Body of pancreas (tissue), 4 donors: ENCODE data around the gene TEX26.

Experiments used
- POLR2A ChIP-seq, 3 donors: fragments of 450-650 bp; IDR thresholded peaks; one replicate each; pipeline ENCODE4 v1.6.1; 2016; ENCODE audit warnings: antibody characterized with exemption in 3 of 3, mild to moderate bottlenecking in 2 of 3
- TF ChIP-seq, protein P1 (sequence below), 7 experiments: fragments of 450-650 bp in 4 of 7; fragments of 200-600 bp in 3 of 7; sonication (generic) in 3 of 7; IDR thresholded peaks; one replicate each; pipeline ENCODE4 v1.5.1; 2016 to 2019; ENCODE audit warnings: antibody characterized with exemption in 7 of 7

DNA sequence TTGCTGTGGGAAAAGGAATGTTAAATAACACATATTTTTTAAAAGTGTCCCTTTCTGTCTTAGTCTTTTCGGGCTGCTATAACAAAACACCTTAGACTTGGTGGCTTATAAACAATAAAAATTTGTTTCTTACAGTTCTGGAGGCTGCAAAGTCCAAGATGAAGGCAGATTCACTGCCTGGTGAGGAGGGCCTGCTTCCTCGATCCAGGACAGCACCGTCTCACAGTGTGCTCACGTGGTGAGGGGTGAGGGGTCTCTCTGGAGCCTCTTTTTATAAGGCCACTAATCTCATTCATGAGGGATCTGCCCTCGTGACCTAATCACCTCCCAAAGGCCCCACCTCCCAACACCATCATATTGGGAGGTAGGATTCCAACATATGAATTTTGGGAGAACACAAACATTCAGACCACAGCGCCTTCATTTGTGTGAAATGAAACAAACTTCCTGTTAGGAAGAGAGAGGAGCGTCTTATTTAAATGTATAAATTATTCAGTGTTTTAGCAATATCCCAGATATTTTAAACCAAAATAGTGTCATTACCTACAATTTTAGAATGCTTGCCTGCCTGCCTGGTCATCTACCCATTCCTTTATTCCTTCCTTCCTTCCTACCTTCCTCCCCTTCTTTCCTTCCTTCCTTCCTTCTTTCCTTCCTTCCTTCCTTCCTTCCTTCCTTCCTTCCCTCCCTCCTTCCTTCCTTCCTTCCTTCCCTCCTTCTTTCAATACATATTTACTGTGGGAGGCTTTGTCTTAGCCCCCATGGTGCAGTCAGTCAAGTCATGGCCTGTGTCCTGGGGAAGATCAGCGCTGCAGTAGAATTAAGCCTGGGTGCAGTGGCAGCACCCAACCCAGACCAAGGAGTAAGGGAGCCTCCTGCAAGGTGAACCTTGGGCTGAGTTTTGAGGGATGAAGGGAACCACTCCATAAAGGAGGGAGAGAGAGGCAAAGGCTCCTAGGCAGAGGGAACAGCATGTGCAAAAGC, 84.2 kb downstream of the TEX26 start:
- TF ChIP-seq, protein P1, sequence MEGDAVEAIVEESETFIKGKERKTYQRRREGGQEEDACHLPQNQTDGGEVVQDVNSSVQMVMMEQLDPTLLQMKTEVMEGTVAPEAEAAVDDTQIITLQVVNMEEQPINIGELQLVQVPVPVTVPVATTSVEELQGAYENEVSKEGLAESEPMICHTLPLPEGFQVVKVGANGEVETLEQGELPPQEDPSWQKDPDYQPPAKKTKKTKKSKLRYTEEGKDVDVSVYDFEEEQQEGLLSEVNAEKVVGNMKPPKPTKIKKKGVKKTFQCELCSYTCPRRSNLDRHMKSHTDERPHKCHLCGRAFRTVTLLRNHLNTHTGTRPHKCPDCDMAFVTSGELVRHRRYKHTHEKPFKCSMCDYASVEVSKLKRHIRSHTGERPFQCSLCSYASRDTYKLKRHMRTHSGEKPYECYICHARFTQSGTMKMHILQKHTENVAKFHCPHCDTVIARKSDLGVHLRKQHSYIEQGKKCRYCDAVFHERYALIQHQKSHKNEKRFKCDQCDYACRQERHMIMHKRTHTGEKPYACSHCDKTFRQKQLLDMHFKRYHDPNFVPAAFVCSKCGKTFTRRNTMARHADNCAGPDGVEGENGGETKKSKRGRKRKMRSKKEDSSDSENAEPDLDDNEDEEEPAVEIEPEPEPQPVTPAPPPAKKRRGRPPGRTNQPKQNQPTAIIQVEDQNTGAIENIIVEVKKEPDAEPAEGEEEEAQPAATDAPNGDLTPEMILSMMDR (IDR thresholded peaks at IDR 0.05) = no peak
- TF ChIP-seq POLR2A (IDR thresholded peaks at IDR 0.05) = no peak
